PC-3 (cell line): ENCODE data around the gene FLAD1.

Experiments used
- EZH2 ChIP-seq: fragments of 300-600 bp; sonication (generic); IDR thresholded peaks from one replicate; pipeline ENCODE4 v1.6.1; 2017; ENCODE audit warnings: antibody characterized with exemption, mild to moderate bottlenecking, low read length; ENCODE audit not compliant: unreplicated experiment
- TF ChIP-seq, protein P1 (sequence below): fragments of 300-600 bp; sonication (generic); conservative IDR thresholded peaks from 2 replicates; pipeline ENCODE4 v1.5.1; 2017; ENCODE audit warnings: antibody characterized with exemption, low read depth, mild to moderate bottlenecking, low read length

DNA sequence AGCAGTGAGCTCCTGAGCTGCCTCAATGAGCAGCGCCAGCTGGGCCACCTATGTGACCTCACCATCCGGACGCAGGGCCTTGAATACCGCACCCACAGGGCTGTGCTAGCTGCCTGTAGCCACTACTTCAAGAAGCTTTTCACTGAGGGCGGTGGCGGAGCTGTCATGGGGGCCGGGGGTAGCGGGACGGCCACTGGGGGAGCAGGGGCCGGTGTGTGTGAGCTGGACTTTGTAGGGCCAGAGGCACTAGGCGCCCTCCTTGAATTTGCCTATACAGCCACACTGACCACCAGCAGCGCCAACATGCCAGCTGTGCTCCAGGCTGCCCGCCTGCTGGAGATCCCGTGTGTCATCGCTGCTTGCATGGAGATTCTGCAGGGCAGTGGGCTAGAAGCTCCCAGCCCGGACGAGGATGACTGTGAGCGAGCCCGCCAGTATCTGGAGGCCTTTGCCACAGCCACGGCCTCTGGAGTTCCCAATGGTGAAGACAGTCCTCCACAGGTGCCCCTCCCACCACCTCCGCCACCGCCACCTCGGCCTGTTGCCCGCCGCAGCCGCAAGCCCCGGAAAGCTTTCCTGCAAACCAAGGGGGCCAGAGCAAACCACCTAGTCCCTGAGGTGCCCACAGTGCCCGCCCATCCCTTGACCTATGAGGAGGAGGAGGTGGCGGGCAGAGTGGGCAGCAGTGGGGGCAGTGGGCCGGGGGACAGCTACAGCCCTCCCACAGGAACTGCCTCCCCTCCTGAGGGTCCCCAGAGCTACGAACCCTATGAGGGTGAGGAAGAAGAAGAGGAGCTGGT lies 31.8 kb downstream of the FLAD1 start:
- TF ChIP-seq, protein P1, sequence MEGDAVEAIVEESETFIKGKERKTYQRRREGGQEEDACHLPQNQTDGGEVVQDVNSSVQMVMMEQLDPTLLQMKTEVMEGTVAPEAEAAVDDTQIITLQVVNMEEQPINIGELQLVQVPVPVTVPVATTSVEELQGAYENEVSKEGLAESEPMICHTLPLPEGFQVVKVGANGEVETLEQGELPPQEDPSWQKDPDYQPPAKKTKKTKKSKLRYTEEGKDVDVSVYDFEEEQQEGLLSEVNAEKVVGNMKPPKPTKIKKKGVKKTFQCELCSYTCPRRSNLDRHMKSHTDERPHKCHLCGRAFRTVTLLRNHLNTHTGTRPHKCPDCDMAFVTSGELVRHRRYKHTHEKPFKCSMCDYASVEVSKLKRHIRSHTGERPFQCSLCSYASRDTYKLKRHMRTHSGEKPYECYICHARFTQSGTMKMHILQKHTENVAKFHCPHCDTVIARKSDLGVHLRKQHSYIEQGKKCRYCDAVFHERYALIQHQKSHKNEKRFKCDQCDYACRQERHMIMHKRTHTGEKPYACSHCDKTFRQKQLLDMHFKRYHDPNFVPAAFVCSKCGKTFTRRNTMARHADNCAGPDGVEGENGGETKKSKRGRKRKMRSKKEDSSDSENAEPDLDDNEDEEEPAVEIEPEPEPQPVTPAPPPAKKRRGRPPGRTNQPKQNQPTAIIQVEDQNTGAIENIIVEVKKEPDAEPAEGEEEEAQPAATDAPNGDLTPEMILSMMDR = no peak
- no peak for TF ChIP-seq EZH2
